GM15510 (cell line): Measurements from ENCODE around the gene PRSS27.

Experiments used
- POLR2A ChIP-seq: IDR thresholded peaks from 3 replicates; pipeline ENCODE4 v1.6.1; 2011; ENCODE audit warnings: borderline replicate concordance; ENCODE audit not compliant: insufficient read length; ENCODE audit errors: extremely low read depth

PRSS27 gene

GRCh38 chr16:2682209-2683021 lies 37.6 kb downstream of the PRSS27 start, which contains the start of gene KCTD5:
KCTD5 (plus strand) TSS chr16:2682523; CDS start chr16:2682549, 26 bp downstream.
- TF ChIP-seq POLR2A = peak; percentile 95

- no peak for TF ChIP-seq POLR2A
Observed at GRCh38 chr16:2675714-2676113, 44.3 kb downstream of the PRSS27 start.

- no peak for TF ChIP-seq POLR2A
Observed at GRCh38 chr16:2675021-2675420, 45.0 kb downstream of the PRSS27 start.

- TF ChIP-seq POLR2A = peak; percentile 63
Observed at GRCh38 chr16:2673066-2673999, 46.7 kb downstream of the PRSS27 start.

GRCh38 chr16:2671741-2672140 lies 48.3 kb downstream of the PRSS27 start:
- TF ChIP-seq POLR2A = no peak

GRCh38 chr16:2664574-2664982 lies 55.4 kb downstream of the PRSS27 start:
- TF ChIP-seq POLR2A = no peak

GRCh38 chr16:2663553-2664546 lies 56.2 kb downstream of the PRSS27 start:
- TF ChIP-seq POLR2A = no peak
